Activated CD8-positive, alpha-beta memory T cell treated with anti-CD3 and anti-CD28 coated beads, Interleukin-2, amount 50 U/mL, for 24 hours (primary cell): ENCODE measurements around the gene TPPP2.
"Not testable (repeated sequence)": the region's sequence is repeated elsewhere in the genome, so short reads cannot be mapped to it uniquely, and the experiment has no call there.

Experiments used
- DNase-seq: peaks from one replicate; pipeline ENCODE4 v3.0.0-alpha.2; 2020; ENCODE audit errors: extremely low read depth

Gene TPPP2

DNA sequence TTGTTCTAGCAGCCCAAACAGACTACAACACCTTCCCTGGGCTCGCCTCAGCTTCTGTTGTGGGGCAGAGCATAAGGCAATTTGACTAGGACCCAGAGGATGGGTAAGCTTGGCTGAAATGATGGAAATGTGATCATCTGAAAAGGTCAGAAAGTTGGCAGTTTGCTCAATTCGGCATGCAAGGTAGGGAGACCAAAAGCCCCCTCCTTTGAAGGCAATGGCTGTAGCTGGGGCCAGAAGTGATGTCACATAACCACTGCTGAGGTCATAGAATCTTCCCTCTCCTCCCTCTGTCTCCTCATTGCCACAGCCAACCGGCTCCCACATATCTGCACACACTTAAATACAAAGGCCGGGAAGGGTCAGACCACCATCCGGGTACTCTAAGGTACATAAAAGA is at the start of gene TPPP2:
TSS of gene TPPP2 (plus strand) at position 301 of the 400 bp plus-strand sequence. CDS start 365 bp downstream, outside the sequence.
- DNase-seq = no peak

DNA sequence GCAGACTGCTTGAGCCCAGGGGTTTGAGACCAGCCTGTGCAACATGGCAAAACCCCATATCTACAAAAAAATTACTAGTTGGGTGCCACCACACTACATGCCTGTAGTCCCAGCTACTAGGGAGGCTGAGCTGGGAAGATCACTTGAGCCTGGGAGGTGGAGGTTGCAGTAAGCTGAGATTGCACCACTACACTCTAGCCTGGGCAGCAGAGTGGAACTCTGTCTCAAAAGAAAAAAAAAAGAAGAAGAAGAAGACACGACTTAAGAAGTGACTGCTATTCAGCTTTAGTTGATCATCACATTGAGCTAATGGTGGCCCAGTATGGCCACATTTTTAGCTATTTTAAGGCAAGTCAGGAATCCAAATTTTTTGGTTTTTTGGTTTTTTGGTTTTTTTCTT is 49.1 kb upstream of the TPPP2 start:
- no peak for DNase-seq

DNA sequence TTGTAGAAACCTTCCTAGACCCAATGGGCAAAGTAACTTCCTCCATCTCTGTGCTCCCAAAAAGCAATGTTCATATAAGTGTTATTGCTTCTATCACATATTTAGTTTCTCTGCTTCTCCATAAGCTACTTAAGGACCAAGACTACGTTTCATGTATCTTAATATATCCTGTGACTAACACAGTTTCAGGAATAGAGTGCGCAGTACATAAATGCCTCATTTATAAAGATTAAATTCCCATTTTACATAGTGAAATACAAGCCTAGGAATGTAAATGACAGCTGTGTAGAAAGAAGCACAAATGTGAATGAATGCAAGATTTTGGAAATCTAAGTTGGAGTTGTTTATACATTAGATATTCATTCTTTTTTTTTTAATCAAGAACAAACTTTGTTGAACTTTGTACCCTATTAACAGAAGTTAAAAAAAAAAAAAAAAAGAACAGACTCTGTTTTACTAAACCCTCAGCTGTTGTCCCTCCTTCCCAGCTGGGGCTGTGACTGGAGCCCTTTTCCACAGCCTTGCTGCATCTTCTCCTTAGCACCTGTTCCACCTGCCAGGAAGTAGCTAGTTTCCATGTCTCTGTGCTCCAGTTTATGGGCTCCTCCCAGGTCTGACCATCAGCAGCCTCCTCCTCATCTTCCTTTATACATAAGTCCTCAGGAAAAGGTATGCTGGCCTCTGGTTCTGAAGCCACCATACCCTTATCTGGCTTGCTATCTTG is 47.2 kb upstream of the TPPP2 start:
- DNase-seq = no peak

DNA sequence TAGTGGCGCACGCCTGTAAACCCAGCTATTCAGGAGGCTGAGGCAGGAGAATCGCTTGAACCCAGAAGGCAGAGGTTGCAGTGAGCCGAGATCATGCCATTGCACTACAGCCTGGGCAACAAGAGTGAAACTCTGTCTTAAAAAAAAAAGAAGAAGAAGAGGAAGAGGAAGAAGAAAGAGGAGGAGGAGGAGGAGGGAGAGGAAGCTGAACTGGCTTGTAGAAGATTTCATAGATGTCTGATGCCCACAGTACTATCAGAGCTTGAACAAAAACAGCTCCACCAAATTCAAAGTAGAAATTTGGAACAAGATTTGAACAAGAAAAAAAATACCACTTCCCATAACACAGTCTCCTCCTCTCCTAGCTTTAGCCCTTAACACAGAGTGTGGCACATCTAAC is 44.4 kb upstream of the TPPP2 start:
- not testable (repeated sequence) for DNase-seq

DNA sequence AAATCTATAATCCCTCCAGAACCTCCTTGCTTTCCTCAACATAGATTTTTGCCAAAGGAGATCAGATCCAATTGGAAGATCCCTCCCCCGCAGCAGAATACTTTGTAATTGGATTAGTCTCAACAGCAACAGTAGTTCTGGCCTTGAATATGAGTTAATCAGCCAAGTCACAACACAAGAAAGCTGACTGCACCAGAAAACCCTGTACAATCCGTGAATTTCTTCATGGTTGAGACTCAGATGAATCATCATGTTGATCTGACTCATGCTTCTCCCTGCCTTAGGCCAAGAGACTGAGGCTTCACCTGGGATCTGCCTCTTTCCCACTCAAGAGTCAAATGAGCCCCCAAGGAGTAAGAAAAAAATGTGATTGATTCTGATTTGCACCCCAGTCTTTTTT is 43.2 kb upstream of the TPPP2 start:
- no peak for DNase-seq

DNA sequence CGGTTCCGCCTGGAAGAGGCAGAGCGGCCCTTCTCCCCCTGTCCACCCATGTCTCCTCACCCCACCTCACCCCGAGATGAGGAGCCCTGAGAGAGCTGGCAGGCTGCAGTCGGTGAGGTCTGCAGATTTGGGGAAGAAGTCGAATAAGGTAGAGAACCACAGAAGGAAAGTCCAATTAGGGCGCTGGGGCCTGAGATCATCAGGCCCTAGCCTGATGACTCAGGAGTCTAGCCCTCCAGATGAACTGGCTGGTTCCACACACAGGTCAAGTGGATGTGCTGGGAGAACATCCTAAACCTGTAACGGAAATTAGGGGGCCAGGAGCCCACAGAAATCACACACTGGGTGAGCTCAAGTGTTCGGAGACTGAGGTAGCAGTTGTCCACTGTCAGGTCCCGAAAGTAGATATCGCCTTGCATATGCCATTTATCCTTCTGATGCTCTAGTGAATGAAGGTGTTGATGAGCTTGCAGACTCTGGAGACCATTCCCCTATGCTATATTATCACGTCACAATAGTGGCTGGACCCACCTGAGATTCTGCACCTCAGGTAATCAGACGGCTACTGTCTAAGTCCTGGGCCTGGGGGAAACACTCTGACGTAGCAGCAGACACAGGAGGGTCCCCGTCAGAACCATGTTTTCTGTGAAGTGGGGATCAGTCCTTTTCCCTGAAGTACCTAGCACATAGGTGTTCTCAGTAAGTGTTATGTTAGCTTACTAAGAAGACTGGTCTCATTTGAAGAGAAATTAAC is 41.1 kb upstream of the TPPP2 start:
- no peak for DNase-seq

DNA sequence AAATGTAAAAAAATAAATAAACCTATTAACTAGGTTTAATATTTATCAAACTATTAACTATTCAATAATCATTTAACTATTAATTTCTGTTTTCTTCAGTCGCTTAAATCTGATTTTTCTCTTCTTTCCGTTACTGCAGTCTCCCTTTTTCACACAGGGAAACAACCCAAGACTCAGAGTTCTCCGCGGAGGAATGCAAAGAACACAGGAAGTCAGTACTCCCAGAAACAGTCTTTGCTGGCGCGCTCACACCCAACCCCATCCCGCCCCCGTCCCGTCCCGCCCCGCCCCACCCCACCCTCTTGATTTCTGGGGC is 40.6 kb upstream of the TPPP2 start:
- DNase-seq = no peak

DNA sequence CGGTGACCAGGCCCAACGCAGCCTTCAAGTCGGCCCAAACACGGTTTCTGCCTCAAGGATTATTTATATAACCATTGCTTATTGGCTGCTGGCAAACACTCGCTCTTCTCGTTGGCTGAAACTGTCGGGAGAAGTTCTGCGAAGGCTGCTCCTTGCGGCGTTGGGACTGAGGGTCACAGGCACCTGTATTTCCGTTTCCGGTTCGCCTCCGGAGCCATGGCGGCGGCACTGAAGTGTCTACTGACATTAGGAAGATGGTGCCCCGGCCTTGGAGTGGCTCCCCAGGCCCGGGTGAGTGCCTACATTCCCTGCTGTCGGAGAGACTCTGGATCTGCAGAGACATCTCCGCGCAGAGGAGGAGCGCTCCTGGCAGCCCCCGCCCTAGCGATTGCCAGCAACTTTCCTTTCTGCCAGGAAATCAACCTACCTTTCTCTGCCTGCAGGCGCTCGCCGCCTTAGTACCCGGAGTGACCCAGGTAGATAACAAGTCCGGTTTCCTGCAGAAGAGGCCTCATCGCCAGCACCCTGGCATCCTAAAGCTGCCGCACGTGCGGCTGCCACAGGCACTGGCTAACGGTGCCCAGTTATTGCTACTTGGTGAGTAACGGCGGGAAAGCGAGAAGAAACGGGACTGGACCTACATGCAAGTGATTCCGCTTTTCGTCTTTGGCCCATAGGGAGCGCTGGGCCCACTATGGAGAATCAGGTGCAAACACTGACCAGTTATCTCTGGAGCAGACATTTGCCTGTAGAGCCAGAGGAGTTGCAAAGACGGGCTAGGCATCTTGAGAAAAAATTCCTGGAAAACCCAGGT is 40.0 kb upstream of the TPPP2 start, which contains the start of gene METTL17:
TSS of gene METTL17 (plus strand) at position 194 of the 814 bp plus-strand sequence. CDS start at position 217, 23 bp downstream.
- DNase-seq = peak; percentile 75

DNA sequence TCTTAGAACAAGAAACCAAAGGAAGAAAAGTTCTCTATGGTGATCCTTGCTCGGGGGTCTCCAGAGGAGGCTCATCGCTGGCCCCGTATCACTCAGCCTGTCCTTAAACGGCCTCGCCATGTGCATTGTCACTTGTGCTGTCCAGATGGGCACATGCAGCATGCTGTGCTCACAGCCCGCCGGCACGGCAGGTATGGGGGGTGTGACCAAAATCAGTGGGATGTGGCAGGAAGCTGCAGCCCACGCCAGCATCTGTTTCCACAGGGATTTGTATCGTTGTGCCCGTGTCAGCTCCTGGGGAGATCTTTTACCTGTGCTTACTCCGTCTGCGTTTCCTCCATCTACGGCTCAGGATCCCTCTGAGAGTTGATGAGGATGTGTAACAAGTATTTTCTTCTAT is 33.5 kb upstream of the TPPP2 start:
- no peak for DNase-seq

DNA sequence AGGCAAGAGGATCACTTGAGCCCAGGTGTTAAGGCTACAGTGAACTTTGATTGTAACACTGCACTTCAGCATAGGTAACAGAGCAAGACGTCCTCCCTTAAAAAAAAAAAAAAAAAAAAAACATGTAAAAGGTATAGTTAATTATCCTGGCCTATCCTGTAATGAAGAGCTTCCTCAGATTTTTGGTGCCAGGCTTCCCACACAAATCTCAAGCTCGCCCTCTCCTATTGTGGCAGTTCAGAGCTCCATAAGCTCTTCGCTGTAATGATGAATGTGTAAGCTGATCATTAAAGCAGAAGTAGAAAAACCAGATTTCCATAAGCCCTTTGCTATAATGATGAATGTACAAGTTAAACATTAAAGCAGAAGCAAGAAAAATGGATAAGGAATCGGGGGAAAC is 32.9 kb upstream of the TPPP2 start:
- DNase-seq = no peak

DNA sequence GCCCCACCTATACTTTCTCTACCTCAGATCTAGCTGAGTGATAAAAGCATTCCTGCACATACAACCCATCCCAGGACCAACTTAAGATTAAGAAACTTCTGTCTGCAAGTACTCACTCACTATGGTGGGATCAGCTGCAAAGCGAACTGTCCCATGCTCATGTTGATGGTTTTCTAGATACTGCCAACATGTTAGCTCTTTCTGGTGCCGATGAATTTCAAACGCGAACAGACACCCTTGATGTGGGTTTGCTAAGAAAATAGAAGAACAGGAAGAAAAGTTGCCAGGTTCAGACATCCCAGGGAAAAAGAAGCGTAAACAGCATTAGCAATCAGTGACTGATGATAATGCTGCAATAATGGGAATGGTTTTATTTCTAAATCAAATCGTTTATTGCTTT is 32.5 kb upstream of the TPPP2 start:
- no peak for DNase-seq

DNA sequence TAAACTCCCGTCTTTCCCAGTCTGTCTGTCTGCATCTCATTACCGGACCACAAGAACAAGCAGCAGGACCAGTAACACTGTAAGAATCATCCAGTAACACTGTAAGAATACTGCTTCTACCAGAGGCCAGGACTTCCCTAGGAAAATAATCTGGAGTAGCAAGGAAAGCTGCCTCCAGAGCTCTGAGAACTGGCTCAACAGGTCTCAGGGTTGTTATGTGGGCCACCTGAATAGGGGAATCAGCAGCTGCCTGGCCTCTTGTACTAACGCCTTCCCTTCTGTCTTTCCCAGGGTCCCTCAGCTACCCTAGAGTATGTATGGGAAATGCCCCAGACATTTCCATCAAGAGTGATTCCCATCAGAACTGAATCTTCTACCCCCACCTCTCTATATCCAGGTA is 31.9 kb upstream of the TPPP2 start:
- DNase-seq = no peak

DNA sequence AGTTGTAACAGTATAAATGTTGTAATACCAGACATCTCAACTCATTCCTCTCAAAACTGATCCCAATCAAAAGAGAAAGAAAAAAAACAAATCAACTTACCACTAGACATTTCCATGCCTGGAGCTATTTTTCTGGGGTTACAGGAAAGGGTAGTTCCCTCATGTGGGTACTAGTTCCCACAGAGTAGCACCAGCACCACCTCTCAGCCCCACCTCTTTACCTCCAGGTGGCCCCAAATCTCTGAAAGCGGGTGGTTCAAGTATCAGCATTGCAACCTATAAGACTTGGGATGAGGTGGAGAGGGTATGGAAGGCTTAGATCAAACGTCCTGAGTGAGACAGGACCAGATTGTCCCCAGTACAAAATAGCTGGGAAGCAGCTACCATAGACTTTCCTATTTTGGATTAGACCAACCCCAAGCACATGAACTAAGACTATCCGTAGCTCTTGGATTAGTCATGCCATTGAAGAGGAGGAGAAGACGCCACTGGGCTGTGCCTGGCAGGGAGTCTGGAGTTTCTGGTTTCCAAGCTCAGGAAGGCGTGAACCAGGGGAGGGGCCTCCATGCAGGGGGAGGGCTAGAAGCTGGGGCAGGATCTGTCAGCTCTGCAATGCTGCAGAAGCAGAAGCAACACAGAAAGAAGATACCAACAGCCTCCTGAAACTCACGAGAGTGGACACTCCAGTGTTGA is 31.2 kb upstream of the TPPP2 start, which contains the start of gene SLC39A2:
TSS of gene SLC39A2 (plus strand) at position 620 of the 693 bp plus-strand sequence. CDS start 154 bp downstream, outside the sequence.
- DNase-seq = no peak

DNA sequence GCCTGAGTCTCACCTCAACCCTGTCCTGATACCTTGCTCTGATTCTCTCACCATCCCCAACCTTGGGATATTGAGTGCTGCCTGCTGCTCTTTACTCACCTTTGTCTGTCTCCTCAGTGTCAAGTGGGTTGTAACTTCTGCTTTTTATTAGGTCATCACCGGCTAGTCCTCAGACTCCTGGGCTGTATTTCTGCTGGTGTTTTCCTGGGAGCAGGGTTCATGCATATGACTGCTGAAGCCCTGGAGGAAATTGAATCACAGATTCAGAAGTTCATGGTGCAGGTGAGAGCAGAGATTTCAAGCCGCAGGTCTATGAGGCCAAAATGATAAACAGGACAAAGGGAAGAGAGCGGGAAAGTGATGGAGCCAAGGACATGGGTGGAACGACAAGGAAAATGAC is 30.4 kb upstream of the TPPP2 start:
- DNase-seq = no peak

DNA sequence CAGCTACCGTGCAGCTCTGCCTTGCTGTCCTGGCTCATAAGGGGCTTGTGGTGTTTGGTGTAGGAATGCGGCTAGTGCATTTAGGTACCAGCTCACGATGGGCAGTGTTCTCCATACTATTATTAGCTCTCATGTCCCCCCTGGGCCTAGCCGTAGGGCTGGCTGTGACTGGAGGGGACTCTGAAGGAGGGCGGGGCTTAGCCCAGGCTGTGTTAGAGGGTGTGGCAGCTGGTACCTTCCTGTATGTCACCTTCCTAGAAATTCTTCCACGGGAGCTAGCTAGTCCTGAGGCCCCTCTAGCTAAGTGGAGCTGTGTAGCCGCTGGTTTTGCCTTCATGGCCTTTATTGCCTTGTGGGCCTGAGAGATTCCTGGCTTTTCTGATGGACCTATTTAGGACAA is 28.8 kb upstream of the TPPP2 start:
- DNase-seq = no peak

DNA sequence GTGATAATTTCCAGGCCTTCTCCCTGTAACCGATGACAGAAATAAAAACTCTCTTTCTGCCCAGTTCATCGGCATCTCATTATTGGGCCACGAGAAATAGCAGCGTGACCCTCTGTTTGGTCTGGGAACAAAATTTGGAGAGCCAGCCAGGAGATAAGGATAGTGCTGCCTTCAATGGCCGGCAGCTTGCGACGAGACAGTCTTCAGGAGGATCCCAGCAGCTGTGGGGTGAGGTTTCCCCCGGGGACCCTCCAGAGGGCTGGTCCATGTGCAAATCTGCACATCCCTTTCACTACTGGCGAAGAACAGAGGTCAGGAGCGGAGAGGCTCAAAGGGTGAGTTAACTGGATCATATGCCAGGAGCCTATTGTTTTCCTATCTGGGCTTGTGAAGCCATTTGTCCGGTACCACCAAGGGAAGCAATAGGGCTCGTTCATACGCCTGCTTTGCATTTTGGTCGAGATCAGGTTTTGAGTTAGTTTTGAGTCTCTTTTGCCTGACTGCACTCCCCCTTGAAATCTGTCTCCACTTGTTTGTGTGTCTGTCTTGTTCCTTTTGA is 26.1 kb upstream of the TPPP2 start:
- DNase-seq = no peak

DNA sequence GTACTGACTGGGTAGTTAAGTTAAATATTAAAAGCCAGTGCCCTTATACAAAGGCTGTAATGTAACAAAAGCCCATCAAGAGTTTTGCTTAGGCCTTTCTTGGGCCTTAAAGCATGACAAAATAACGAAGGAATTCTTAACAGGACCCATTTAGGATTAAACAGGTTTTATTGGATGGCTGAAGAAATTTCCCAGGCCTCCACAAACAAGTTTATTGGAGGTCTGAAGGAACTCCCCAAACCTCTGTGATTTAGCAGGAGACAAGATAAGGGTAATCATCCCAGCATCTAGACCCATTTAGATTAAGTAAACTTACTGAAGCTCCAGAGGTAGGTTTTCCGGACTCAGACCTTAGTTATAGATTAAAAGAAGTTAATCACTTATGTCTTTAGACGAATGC is 20.3 kb upstream of the TPPP2 start:
- DNase-seq = not testable (repeated sequence)

DNA sequence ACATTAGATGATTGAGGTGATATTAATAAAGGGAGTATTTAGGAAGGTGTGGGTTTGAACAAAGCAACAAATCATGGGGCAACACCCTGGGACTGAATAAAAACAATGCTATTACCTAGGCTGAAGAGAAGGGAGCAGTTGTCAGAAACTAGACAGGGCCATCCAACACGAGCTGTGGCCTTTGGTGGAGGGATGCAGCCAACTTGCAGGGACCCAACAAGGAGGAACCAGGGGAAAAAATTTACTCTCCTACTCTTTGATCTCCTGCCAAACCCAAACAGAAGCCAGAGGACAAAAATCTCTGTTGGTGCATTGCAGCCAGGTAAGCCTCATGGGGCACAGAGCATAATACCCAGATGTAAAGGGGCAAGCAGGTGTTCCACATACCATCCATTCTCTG is 18.9 kb upstream of the TPPP2 start:
- DNase-seq = no peak

DNA sequence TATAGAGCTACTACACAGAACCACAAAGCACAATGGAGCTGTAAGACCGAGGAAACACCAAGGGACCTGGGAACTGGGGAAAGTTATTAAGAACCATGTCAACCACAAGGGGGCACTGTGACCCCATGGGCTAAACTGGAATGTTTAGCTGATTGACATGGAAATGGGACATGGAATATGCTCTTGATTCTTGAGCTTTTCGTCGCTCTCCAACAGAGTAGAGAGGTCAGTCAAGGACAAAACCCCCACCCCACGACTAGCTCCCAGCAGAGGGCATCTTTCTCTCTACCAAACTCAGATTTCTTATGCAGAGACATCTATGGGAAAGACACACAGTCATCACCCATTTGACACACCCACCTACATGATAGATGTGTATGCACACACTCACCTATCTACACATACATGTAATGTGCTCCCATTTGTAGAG is 15.2 kb upstream of the TPPP2 start:
- DNase-seq = peak; percentile 57

DNA sequence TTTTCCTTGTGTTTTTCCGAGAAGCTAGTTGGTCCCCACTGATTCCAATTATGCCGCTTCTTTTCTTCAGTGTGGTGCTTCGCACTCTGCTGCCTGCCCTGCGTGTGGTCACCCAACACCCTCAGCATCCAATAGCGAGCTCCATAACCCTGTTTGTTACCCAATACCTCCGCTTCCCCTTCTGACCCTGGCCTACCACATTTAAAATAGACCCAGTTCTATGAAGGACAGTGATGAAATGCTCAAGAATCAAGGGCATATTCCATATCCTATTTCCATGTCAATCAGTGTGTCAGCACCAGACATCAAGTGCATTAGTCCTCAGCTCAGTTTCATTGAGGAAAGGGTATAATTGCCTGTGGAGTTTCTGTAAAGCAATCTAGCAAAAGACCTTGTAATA is 14.7 kb upstream of the TPPP2 start:
- DNase-seq = no peak

DNA sequence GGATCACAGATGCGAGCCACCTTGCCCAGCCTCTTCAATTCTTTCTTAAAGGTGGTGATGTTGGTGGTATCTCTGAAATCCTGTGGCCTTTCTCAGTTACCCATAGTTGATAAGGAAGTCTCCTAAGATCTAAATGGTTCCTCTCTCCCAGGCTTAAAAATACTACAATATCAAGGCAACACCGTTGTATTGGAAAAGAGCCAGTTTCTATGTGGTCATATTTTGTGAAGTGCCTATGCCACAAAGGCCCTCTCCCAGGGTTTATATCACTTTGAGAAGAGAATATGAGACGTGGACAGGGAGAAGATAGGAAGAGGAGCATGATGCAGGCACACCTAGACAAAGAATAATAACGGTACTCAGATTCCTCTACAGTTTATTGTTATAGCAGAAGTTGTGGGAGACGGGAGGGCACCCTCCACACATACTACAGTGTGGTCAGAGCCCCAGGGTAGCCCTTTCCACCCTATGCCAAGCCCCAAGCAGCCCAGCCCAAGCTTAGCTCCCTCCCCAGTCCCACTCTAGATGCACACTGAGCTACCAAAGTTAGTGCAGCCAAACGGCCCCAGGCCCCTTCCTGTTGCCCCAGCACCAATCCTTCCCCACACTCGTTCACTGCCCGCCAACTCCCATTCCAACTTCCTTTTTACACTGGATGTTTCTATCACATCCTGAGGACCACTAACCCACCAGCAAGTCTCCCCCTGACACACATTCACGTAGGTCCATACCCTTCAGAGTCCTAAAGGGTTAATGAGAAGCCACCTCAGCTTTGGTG is 13.4 kb upstream of the TPPP2 start:
- no peak for DNase-seq
